WTC11 (cell line): Measurements from ENCODE around the gene FZR1. TPM values are rescaled to one million over a fixed set of nuclear protein-coding genes. Genes with fewer than 3 reads are reported as not detected.

ENCODE experiments used
- ATAC-seq: fragments of 200-7000 bp; cut with Tn5 transposase; 2 replicates; pipeline ENCODE4 v1.10.0; 2021; ENCODE audit warnings: mild to moderate bottlenecking, moderate library complexity
- CTCF ChIA-PET: fragments of 300-600 bp; sonication (Branson Sonifier 250); formaldehyde crosslinking; loops from one replicate; lab custom pipeline; 2021; ENCODE audit warnings: antibody characterized with exemption; lab: Charles Lee
- POLR2A ChIA-PET: fragments of 350-600 bp; sonication (Branson Sonifier 250); formaldehyde crosslinking; loops from one replicate; lab custom pipeline; 2021; ENCODE audit warnings: antibody characterized with exemption; lab: Charles Lee
- DNase-seq: peaks from one replicate; pipeline ENCODE4 v3.0.0; 2021; ENCODE audit warnings: low spot score
- H3K27ac Mint-ChIP-seq: 2 replicates; pipeline ENCODE4 v1.8.0; 2021; ENCODE audit warnings: mixed read lengths
- H3K27me3 Mint-ChIP-seq: 2 replicates; pipeline ENCODE4 v1.8.0; 2021; ENCODE audit warnings: low read depth, mild to moderate bottlenecking, moderate library complexity, mixed read lengths
- H3K36me3 Mint-ChIP-seq: 2 replicates; pipeline ENCODE4 v1.8.0; 2021; ENCODE audit warnings: mixed read lengths
- H3K4me1 Mint-ChIP-seq: 2 replicates; pipeline ENCODE4 v1.8.0; 2022; ENCODE audit warnings: mixed read lengths
- H3K4me3 Mint-ChIP-seq: 2 replicates; pipeline ENCODE4 v1.8.0; 2021; ENCODE audit warnings: mild to moderate bottlenecking, moderate library complexity, mixed read lengths
- H3K9me3 Mint-ChIP-seq: 2 replicates; pipeline ENCODE4 v1.8.0; 2021; ENCODE audit warnings: mixed read lengths
- ATF3 ChIP-seq: sonication (generic); formaldehyde crosslinking; conservative IDR thresholded peaks from 2 replicates; pipeline ENCODE4 v1.8.1; 2022; ENCODE audit warnings: mild to moderate bottlenecking, missing genetic modification reagents
- CREM ChIP-seq: sonication (generic); formaldehyde crosslinking; IDR thresholded peaks from 2 replicates; pipeline ENCODE4 v1.8.1; 2022; ENCODE audit warnings: mild to moderate bottlenecking, missing genetic modification reagents, moderate library complexity
- GABPB1 ChIP-seq: sonication (generic); formaldehyde crosslinking; IDR thresholded peaks from 2 replicates; pipeline ENCODE4 v1.8.1; 2023; ENCODE audit warnings: mild to moderate bottlenecking, missing genetic modification reagents
- GRHL2 ChIP-seq: fragments of 250-450 bp; sonication (Bioruptor Pico); IDR thresholded peaks from 2 replicates; pipeline ENCODE4 v1.8.0; 2022; ENCODE audit warnings: mild to moderate bottlenecking, moderate library complexity; ENCODE audit not compliant: insufficient replicate concordance, severe bottlenecking
- MAX ChIP-seq: sonication (generic); formaldehyde crosslinking; IDR thresholded peaks from 2 replicates; pipeline ENCODE4 v1.8.0; 2022; ENCODE audit warnings: mild to moderate bottlenecking, missing genetic modification reagents
- NFYB ChIP-seq: sonication (generic); formaldehyde crosslinking; conservative IDR thresholded peaks from 2 replicates; pipeline ENCODE4 v1.8.0; 2022; ENCODE audit warnings: low read depth, missing genetic modification reagents
- PREB ChIP-seq: sonication (generic); formaldehyde crosslinking; IDR thresholded peaks from 2 replicates; pipeline ENCODE4 v1.8.1; 2022; ENCODE audit warnings: mild to moderate bottlenecking, missing genetic modification reagents, moderate library complexity, borderline replicate concordance
- SMAD4 ChIP-seq: sonication (generic); formaldehyde crosslinking; IDR thresholded peaks from 2 replicates; pipeline ENCODE4 v1.8.0; 2022; ENCODE audit warnings: mild to moderate bottlenecking, missing genetic modification reagents
- SOX15 ChIP-seq: fragments of 250-450 bp; sonication (Bioruptor Pico); IDR thresholded peaks from 2 replicates; pipeline ENCODE4 v1.9.0; 2021; ENCODE audit warnings: mild to moderate bottlenecking
- TEAD1 ChIP-seq: sonication (generic); formaldehyde crosslinking; IDR thresholded peaks from 2 replicates; pipeline ENCODE4 v1.8.0; 2022; ENCODE audit warnings: mild to moderate bottlenecking, missing genetic modification reagents
- TP53 ChIP-seq: sonication (generic); formaldehyde crosslinking; IDR thresholded peaks from 2 replicates; pipeline ENCODE4 v1.8.1; 2023; ENCODE audit warnings: mild to moderate bottlenecking, missing genetic modification reagents
- ZBTB21 ChIP-seq: sonication (generic); formaldehyde crosslinking; IDR thresholded peaks from 2 replicates; pipeline ENCODE4 v1.8.1; 2023; ENCODE audit warnings: mild to moderate bottlenecking, missing genetic modification reagents, borderline replicate concordance
- ZBTB43 ChIP-seq: sonication (generic); formaldehyde crosslinking; IDR thresholded peaks from 2 replicates; pipeline ENCODE4 v1.8.1; 2023; ENCODE audit warnings: mild to moderate bottlenecking, missing genetic modification reagents
- ZNF138 ChIP-seq: sonication (generic); formaldehyde crosslinking; conservative IDR thresholded peaks from 2 replicates; pipeline ENCODE4 v1.8.1; 2022; ENCODE audit warnings: mild to moderate bottlenecking, moderate library complexity, missing genetic modification reagents
- ZNF219 ChIP-seq: sonication (generic); formaldehyde crosslinking; IDR thresholded peaks from 2 replicates; pipeline ENCODE4 v1.8.0; 2023; ENCODE audit warnings: missing genetic modification reagents, mild to moderate bottlenecking, borderline replicate concordance
- ZNF263 ChIP-seq: sonication (generic); formaldehyde crosslinking; IDR thresholded peaks from 2 replicates; pipeline ENCODE4 v1.8.1; 2022; ENCODE audit warnings: low read depth, mild to moderate bottlenecking, moderate library complexity, missing genetic modification reagents
- ZNF423 ChIP-seq: fragments of 250-450 bp; sonication (Bioruptor Pico); IDR thresholded peaks from 2 replicates; pipeline ENCODE4 v2.1.2; 2022; ENCODE audit warnings: mild to moderate bottlenecking, moderate library complexity
- ZNF532 ChIP-seq: fragments of 250-450 bp; sonication (Bioruptor Pico); IDR thresholded peaks from 2 replicates; pipeline ENCODE4 v1.9.0; 2021; ENCODE audit warnings: mild to moderate bottlenecking, borderline replicate concordance
- ZNF671 ChIP-seq: fragments of 250-450 bp; sonication (Bioruptor Pico); IDR thresholded peaks from 2 replicates; pipeline ENCODE4 v1.8.0; 2021; ENCODE audit warnings: mild to moderate bottlenecking
- total RNA-seq: library from RNA; stranded (reverse); gene quantifications from 3 replicates; pipeline ENCODE4 v1.2.3, GENCODE V29; 2021
- TF ChIP-seq, protein P1 (sequence below): fragments of 200-600 bp; IDR thresholded peaks from 2 replicates; pipeline ENCODE4 v1.8.0; 2022; ENCODE audit warnings: antibody characterized with exemption

Gene FZR1
- total RNA-seq, 1 experiment from 2014 or later = 60.8 TPM

GRCh38 chr19:3467437-3468198 lies 38.5 kb upstream of the FZR1 start:
- ChIA-PET POLR2A (interaction anchor here (0.7 kb wide), 1 partner anchor 12 kb away, joined by 4 read pairs; no protein-coding TSS in a partner anchor), CTCF (no interaction called here)
- H3K27me3 Mint-ChIP-seq = peaks cover 69% of the 10 kb centered on the region
- peaks cover 8% of the 10 kb centered on the region for H3K9me3 Mint-ChIP-seq
- ATAC-seq (no peak), DNase-seq (no peak)
- TF ChIP-seq GABPB1 (no peak), ATF3 (no peak), ZNF532 (CRISPR knock-in tag) (no peak), TEAD1 (CRISPR knock-in tag) (no peak)
- H3K36me3 Mint-ChIP-seq = peaks cover 5% of the 10 kb centered on the region
- H3K4me3 Mint-ChIP-seq = no peak overlapping the region
- H3K4me1 Mint-ChIP-seq = peaks cover 6% of the 10 kb centered on the region
- H3K27ac Mint-ChIP-seq = no peak overlapping the region

DNA sequence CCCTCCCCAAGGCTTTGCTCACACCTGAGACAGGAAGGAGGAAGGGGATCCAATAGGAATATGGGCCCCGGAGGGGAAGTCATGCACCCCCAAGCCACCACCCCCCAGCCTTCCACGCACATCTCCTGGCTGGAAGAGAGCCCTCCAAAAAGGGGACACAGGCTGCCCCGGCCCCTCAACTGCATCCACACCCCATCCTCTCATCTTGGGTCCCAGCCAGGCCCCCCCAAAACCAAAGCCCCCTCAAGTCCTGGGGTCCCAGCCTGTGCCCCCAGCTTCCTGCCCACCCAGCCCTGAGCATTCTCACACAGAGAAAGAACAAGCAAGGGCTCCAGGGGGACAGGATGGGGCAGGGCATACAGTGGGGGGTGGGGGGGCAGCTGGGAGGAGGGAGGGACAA lies 37.9 kb upstream of the FZR1 start:
- TF ChIP-seq ZNF671 (CRISPR knock-in tag) (no peak), ZBTB21 (CRISPR knock-in tag) (no peak), PREB (CRISPR knock-in tag) (no peak), ZNF138 (CRISPR knock-in tag) (no peak), ZNF423 (CRISPR knock-in tag) (no peak)
- TF ChIP-seq, protein P1, sequence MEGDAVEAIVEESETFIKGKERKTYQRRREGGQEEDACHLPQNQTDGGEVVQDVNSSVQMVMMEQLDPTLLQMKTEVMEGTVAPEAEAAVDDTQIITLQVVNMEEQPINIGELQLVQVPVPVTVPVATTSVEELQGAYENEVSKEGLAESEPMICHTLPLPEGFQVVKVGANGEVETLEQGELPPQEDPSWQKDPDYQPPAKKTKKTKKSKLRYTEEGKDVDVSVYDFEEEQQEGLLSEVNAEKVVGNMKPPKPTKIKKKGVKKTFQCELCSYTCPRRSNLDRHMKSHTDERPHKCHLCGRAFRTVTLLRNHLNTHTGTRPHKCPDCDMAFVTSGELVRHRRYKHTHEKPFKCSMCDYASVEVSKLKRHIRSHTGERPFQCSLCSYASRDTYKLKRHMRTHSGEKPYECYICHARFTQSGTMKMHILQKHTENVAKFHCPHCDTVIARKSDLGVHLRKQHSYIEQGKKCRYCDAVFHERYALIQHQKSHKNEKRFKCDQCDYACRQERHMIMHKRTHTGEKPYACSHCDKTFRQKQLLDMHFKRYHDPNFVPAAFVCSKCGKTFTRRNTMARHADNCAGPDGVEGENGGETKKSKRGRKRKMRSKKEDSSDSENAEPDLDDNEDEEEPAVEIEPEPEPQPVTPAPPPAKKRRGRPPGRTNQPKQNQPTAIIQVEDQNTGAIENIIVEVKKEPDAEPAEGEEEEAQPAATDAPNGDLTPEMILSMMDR = no peak
- ChIA-PET POLR2A (interaction anchor here (0.7 kb wide), 1 partner anchor 11 kb away, joined by 4 read pairs; no protein-coding TSS in a partner anchor), CTCF (no interaction called here)
- peaks cover 8% of the 10 kb centered on the region for H3K9me3 Mint-ChIP-seq
- H3K4me1 Mint-ChIP-seq = peaks cover 3% of the 10 kb centered on the region; the same call in 1 of the 2 replicates
- no peak overlapping the region for H3K4me3 Mint-ChIP-seq
- H3K27ac Mint-ChIP-seq = no peak overlapping the region
- H3K27me3 Mint-ChIP-seq = peaks cover 64% of the 10 kb centered on the region
- ATAC-seq = no peak
- H3K36me3 Mint-ChIP-seq = peaks cover 5% of the 10 kb centered on the region
- no peak for DNase-seq

- DNase-seq = no peak
- Mint-ChIP-seq H3K4me1 (peaks cover 3% of the 10 kb centered on the region; the same call in 1 of the 2 replicates), H3K36me3 (peaks cover 5% of the 10 kb centered on the region), H3K4me3 (no peak overlapping the region), H3K27me3 (peaks cover 57% of the 10 kb centered on the region), H3K27ac (no peak overlapping the region), H3K9me3 (peaks cover 8% of the 10 kb centered on the region)
- no peak for ATAC-seq
- ChIA-PET POLR2A (interaction anchor here (0.6 kb wide), 1 partner anchor 31 kb away, joined by 7 read pairs; no protein-coding TSS in a partner anchor), CTCF (interaction anchor here (0.6 to 2.1 kb wide), 11 partner anchors 9 to 477 kb away, joined by 3 to 9 read pairs (median 4); no protein-coding TSS in a partner anchor)
- TF ChIP-seq NFYB (CRISPR knock-in tag) = no peak
- no peak for TF ChIP-seq TP53
- no peak for TF ChIP-seq ATF3
- no peak for TF ChIP-seq SMAD4 (CRISPR knock-in tag)
- TF ChIP-seq GRHL2 = no peak
- no peak for TF ChIP-seq ZNF263 (CRISPR knock-in tag)
- TF ChIP-seq ZNF219 (CRISPR knock-in tag) = no peak
- no peak for TF ChIP-seq ZBTB43 (CRISPR knock-in tag)
- no peak for TF ChIP-seq SOX15 (CRISPR knock-in tag)
- TF ChIP-seq MAX (CRISPR knock-in tag) = no peak
- no peak for TF ChIP-seq CREM
Measured at GRCh38 chr19:3469638-3470499, 36.2 kb upstream of the FZR1 start.
